OCI-LY3 (cell line): Measurements from ENCODE around the gene LGALS7B.

ENCODE experiments used
- EZH2phosphoT487 ChIP-seq: fragments of 200-600 bp; shearing (Covaris generic); IDR thresholded peaks from 2 replicates; pipeline ENCODE4 v1.6.1; 2018; ENCODE audit warnings: antibody characterized with exemption, mixed run types, low read depth
- TF ChIP-seq, protein P1 (sequence below): fragments of 200-600, 300-600 bp; sonication (generic); IDR thresholded peaks from 2 replicates; pipeline ENCODE4 v1.5.1; 2014; ENCODE audit warnings: antibody characterized with exemption, low read length, low read depth

DNA sequence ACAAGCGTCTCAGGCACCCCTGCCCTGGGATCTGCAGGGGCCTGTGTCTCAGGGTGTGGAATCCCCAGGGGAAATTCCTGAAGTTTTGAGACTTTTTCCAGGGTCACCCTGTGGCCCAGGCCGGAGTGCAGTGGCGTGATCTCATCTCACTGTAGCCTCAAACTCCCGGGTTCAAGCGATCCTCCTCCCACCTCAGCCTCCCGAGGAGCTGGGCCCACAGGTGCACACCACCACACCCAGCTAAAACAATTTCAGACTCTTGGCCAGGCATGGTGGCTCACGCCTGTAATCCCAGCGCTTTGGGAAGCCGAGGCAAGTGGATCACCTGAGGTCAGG, 48.8 kb upstream of the LGALS7B start:
- TF ChIP-seq, protein P1, sequence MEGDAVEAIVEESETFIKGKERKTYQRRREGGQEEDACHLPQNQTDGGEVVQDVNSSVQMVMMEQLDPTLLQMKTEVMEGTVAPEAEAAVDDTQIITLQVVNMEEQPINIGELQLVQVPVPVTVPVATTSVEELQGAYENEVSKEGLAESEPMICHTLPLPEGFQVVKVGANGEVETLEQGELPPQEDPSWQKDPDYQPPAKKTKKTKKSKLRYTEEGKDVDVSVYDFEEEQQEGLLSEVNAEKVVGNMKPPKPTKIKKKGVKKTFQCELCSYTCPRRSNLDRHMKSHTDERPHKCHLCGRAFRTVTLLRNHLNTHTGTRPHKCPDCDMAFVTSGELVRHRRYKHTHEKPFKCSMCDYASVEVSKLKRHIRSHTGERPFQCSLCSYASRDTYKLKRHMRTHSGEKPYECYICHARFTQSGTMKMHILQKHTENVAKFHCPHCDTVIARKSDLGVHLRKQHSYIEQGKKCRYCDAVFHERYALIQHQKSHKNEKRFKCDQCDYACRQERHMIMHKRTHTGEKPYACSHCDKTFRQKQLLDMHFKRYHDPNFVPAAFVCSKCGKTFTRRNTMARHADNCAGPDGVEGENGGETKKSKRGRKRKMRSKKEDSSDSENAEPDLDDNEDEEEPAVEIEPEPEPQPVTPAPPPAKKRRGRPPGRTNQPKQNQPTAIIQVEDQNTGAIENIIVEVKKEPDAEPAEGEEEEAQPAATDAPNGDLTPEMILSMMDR, result no peak
- no peak for TF ChIP-seq EZH2phosphoT487
